GM19463 (cell line): Measurements from ENCODE around the gene KMO.

ENCODE experiments used
- ATAC-seq: cut with Tn5 transposase; IDR thresholded peaks from one replicate; pipeline ENCODE4 v1.9.1; 2021; ENCODE audit warnings: mild to moderate bottlenecking, moderate library complexity; ENCODE audit not compliant: unreplicated experiment

KMO gene

GRCh38 chr1:241622669-241623068 is 90.5 kb downstream of the KMO start:
- no peak for ATAC-seq

- ATAC-seq: no peak
Observed at GRCh38 chr1:241624935-241625334, 92.8 kb downstream of the KMO start.

GRCh38 chr1:241627453-241628259 is 95.5 kb downstream of the KMO start:
- ATAC-seq: peak; percentile 62

- no peak for ATAC-seq
Observed at GRCh38 chr1:241630005-241630404, 97.8 kb downstream of the KMO start.

- no peak for ATAC-seq
Observed at GRCh38 chr1:241630476-241630875, 98.3 kb downstream of the KMO start.

- ATAC-seq: no peak
Observed at GRCh38 chr1:241630899-241631298, 98.7 kb downstream of the KMO start.

- no peak for ATAC-seq
Observed at GRCh38 chr1:241631674-241632073, 99.5 kb downstream of the KMO start.

- no peak for ATAC-seq
Observed at GRCh38 chr1:241632987-241633386, 100.8 kb downstream of the KMO start.

- no peak for ATAC-seq
Observed at GRCh38 chr1:241635556-241636152, 103.5 kb downstream of the KMO start.

GRCh38 chr1:241636291-241636690 is 104.1 kb downstream of the KMO start:
- ATAC-seq: no peak

GRCh38 chr1:241637046-241637590 is 104.9 kb downstream of the KMO start:
- ATAC-seq: no peak

- ATAC-seq: no peak
Observed at GRCh38 chr1:241637604-241638003, 105.4 kb downstream of the KMO start.

- no peak for ATAC-seq
Observed at GRCh38 chr1:241638099-241638682, 106.0 kb downstream of the KMO start.

GRCh38 chr1:241638909-241639622 is 106.9 kb downstream of the KMO start:
- ATAC-seq: no peak

- peak; percentile 43 for ATAC-seq
Observed at GRCh38 chr1:241639623-241640148, 107.5 kb downstream of the KMO start.

GRCh38 chr1:241640149-241640866 is 108.1 kb downstream of the KMO start, which contains the start of the genes CHML and OPN3:
Gene CHML (minus strand): TSS chr1:241640369. CDS start chr1:241635766, 4,603 bp downstream.
Gene OPN3 (minus strand): TSS chr1:241640369. CDS start chr1:241640254, 115 bp downstream.
- ATAC-seq: peak; percentile 90

- no peak for ATAC-seq
Observed at GRCh38 chr1:241640867-241641622, 108.9 kb downstream of the KMO start.

GRCh38 chr1:241641773-241642592 is 109.8 kb downstream of the KMO start:
- no peak for ATAC-seq

GRCh38 chr1:241642593-241642944 is 110.4 kb downstream of the KMO start:
- no peak for ATAC-seq
